ENCODE measurements around the gene CNFN. TPM values are rescaled to one million over a fixed set of nuclear protein-coding genes. Genes with fewer than 3 reads are reported as not detected.
"Not testable (repeated sequence)": the region's sequence is repeated elsewhere in the genome, so short reads cannot be mapped to it uniquely, and the experiment has no call there.

CNFN gene
- total RNA-seq, 8 experiments from 2014 or later = 0.76 to 4.6 (median 1.1) TPM; not detected in 2

DNA sequence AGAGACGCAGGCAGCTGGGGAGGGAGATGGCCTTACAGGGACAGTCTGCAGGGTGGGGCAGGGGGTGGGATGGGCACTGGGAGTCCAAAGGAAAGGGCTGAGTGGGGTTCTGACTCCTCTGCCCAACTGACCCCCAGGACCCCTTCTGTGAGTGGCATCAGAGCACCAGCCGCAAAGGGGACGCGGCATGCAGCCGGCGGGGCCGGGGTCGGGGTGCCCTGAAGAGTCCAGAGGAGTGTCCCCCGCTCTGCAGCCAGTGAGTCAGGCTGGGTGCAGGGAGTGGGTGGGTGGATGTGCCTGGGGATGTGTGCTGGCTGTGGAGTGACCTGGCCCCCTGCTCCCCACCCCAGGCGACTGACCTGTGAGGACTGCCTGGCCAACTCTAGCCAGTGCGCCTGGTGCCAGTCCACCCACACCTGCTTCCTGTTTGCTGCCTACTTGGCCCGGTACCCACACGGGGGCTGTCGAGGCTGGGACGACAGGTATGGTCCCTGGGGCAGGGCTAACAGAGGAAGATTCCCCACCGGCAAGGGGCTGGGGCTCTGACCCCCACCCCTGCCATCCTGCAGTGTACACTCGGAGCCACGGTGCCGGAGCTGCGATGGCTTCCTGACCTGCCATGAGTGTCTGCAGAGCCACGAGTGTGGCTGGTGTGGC is 38.9 kb downstream of the CNFN start:
- H3K27ac ChIP-seq = peak overlapping the region in 1 of 2 donors; percentile 62
- ATAC-seq (replicated peaks in 6 of 8) = no peak
- 82 to 100% (median 100%) methylated on average over 1 to 2 of the region's 21 CpGs; no CpG with 5 or more reads in 7 of the 10 experiments for WGBS, 10 experiments
- no peak overlapping the region for H3K4me3 ChIP-seq
- peaks cover 21 to 25% of the 10 kb centered on the region in 2 donors for H3K4me1 ChIP-seq (replicated peaks in 1 of 2)
- in situ Hi-C loops (cut with MboI; ENCODE audit: low pct_unique_long_range_greater_than_20kb in 2 of 9, low sequenced_read_pairs in 9 of 9, unreplicated experiment in 9 of 9) = no loop called here

DNA sequence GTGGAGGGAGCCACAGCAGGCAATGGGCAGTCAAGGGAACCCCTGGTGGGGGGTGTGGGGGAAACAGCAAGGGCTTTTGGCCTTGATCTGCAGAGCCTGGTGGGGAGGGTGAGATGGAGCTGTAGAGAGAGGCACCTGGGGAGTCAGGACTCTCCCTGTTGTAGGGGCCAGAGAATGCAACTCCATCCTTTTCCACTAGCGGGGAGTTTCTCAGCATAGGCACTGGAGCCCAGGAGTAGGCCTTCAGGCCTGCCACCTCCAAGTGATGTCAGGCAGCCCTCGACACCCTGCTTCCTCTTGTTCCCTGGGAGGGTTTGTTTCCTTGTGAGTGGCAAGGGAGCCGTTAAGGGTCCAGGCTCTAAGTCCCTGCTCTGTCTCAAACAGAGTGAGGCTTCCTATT is 39.7 kb downstream of the CNFN start:
- in situ Hi-C loops (cut with MboI; ENCODE audit: low pct_unique_long_range_greater_than_20kb in 2 of 9, low sequenced_read_pairs in 9 of 9, unreplicated experiment in 9 of 9) = no loop called here
- no peak for ATAC-seq (replicated peaks in 6 of 8)

DNA sequence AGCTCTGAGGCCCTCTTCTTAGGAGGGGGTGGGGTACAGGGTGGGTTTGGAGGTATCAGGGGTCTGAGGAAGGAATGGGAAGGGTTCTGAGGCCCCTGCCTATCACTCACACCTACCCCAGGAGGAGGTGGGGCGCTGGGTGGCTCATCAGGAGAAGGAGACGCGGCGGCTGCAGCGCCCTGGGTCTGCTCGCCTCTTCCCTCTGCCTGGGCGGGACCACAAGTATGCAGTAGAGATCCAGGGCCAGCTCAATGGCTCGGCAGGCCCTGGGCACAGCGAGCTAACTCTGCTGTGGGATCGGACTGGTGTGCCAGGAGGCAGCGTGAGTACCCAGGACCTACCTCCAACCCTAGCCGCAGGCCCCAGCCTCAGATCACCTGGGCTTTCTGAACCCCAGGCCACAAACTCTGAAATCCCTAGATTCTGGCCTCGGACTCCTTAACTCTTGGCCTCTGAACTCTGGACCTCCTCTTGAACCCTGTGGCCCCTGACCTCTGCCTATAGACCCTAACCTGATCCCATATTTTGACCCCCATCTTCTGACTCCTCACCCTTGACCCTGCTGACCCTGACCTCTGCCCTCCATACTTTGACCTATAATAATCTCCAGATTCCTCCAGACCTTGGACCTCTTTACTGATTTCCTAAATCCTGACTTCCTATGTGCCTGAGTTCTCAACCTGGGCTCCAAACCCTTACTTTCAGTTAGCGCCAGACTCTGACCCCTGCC is 40.6 kb downstream of the CNFN start:
- no peak for ATAC-seq (replicated peaks in 6 of 8)
- Histone ChIP-seq H3K4me3 (no peak overlapping the region), H3K27ac (no peak overlapping the region), H3K4me1 (replicated peaks in 1 of 2) (peaks cover 21 to 25% of the 10 kb centered on the region in 2 donors)
- 94 to 100% (median 100%) methylated on average over 1 to 6 of the region's 14 CpGs; no CpG with 5 or more reads in 5 of the 10 experiments for WGBS, 10 experiments
- in situ Hi-C loops (cut with MboI; ENCODE audit: low pct_unique_long_range_greater_than_20kb in 2 of 9, low sequenced_read_pairs in 9 of 9, unreplicated experiment in 9 of 9) = no loop called here

More for the DNA sequence above, 39.7 kb downstream of the CNFN start:
- H3K4me3 ChIP-seq = no peak overlapping the region
- H3K27ac ChIP-seq = no peak overlapping the region
- WGBS, 10 experiments = 60 to 100% (median 83%) methylated on average over 1 of the region's 3 CpGs; no CpG with 5 or more reads in 7 of the 10 experiments
- H3K4me1 ChIP-seq (replicated peaks in 1 of 2) = peaks cover 21 to 25% of the 10 kb centered on the region in 2 donors

DNA sequence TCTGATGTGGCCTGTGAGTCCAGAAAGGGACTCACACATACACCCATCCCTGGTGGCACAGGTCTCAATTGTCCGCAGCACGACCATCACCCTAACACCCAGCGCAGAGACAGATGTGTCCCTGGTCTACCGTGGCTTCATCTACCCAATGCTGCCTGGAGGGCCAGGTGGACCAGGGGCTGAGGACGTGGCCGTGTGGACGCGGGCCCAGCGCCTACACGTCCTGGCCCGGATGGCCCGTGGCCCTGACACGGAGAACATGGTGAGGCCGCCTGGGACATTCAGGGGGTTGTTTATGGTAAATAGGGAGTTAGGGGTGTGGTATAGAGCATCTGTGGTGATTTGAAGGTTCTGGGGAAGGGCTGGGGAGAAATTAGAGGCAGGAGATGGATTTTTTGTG is 41.9 kb downstream of the CNFN start:
- no peak for ATAC-seq (replicated peaks in 6 of 8)
- Histone ChIP-seq H3K4me1 (replicated peaks in 1 of 2) (peaks cover 14 to 15% of the 10 kb centered on the region in 2 donors), H3K4me3 (no peak overlapping the region), H3K27ac (no peak overlapping the region)
- 91 to 100% (median 96%) methylated on average over 3 to 8 of the region's 14 CpGs; no CpG with 5 or more reads in 7 of the 10 experiments for WGBS, 10 experiments
- in situ Hi-C loops (cut with MboI; ENCODE audit: low pct_unique_long_range_greater_than_20kb in 2 of 9, low sequenced_read_pairs in 9 of 9, unreplicated experiment in 9 of 9) = no loop called here

DNA sequence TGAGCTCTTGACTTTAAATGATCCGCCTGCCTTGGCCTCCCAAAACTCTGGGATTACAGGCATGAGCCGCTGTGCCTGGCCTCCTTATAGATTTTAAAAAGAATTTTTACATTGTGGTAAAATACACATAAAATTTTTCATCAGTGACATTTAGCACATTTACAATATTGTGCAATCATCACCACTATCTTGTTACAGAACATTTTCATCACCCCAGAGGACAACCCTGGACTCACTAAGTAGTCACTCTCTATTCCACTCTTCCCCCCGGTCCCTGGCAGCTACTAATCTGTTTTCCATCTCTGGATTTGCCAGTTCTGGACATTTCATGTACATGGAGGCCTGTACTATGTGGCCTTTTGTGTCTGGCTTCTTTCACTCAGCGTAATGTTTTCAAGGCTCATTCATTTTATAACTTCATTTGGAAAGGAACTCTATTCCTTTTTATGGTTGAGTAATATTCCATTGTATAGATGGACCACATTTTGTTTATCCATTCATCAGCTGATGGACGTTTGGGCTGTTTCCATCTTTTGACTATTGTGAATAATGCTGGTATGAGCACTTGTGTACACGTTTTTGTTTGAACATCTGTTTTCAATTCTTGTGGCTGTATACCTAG is 44.8 kb downstream of the CNFN start:
- no peaks in the 10 kb centered on the region for H3K4me1 ChIP-seq (replicated peaks in 1 of 2)
- H3K27ac ChIP-seq = no peak overlapping the region
- in situ Hi-C loops (cut with MboI; ENCODE audit: low pct_unique_long_range_greater_than_20kb in 2 of 9, low sequenced_read_pairs in 9 of 9, unreplicated experiment in 9 of 9) = no loop called here
- whole genome bisulfite sequencing, 10 experiments = 31 to 96% (median 88%) methylated on average over 3 to 6 of the region's 6 CpGs; no CpG with 5 or more reads in 1 of the 10 experiments
- H3K4me3 ChIP-seq = no peak overlapping the region
- ATAC-seq (replicated peaks in 6 of 8) = peak in 1 of 8 experiments; percentile 81

DNA sequence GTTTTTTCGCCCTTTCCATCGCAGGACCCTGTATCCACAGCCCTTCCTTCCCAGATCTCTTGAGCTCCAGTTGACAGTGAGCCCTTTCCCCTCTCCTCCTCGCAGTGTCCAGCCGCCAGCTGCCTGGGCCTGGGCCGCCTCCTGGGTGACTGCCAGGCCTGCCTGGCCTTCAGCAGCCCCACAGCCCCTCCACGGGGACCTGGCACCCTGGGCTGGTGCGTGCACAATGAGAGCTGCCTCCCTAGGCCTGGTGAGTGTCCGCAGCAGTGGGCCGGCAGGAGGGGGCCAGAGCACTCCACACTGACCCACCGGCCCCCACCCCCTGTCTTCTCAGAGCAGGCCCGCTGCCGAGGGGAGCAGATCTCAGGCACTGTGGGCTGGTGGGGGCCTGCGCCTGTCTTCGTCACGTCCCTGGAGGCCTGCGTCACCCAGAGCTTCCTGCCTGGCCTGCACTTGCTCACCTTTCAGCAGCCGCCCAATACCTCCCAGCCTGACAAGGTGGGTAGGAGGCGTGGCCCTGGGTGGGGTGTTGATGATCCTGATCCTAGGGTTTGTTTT is 45.7 kb downstream of the CNFN start:
- in situ Hi-C loops (cut with MboI; ENCODE audit: low pct_unique_long_range_greater_than_20kb in 2 of 9, low sequenced_read_pairs in 9 of 9, unreplicated experiment in 9 of 9) = no loop called here
- Histone ChIP-seq H3K4me1 (replicated peaks in 1 of 2) (no peaks in the 10 kb centered on the region), H3K27ac (no peak overlapping the region), H3K4me3 (no peak overlapping the region)
- 78 to 100% (median 93%) methylated on average over 1 to 8 of the region's 18 CpGs; no CpG with 5 or more reads in 2 of the 10 experiments for WGBS, 10 experiments
- ATAC-seq (replicated peaks in 6 of 8) = no peak

DNA sequence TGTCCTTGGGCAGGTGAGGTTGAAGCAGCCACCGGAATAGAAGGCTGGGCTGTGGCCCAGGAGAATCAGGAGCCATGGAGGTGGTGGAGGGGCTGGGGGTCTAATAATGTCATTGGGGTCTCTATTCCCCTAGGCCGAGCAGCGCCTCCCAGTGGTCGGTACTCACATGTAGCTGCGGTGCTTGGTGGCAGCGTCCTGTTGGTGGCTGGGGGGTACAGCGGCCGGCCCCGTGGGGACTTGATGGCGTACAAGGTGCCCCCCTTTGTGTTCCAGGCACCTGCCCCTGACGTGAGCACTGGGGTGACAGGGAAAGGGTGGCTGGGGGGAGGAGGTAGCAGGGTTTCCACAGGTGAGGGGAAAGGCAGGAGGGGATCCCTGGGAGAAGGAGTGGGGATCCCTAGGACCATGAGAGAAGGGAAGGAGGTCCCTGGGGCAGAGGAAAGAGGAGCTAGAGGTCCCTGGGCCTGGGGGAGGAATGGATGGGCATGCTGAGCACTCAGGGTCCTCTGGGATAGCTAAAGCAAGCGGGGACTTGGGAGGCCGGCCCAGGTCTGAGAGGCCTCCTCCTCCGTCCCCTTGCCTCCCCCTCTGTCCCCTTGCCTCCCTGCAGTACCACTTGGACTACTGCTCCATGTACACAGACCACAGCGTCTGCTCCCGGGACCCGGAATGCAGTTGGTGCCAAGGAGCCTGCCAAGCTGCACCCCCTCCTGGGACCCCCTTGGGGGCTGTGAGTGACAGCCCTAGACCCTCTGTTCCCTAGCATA is 46.6 kb downstream of the CNFN start:
- no peaks in the 10 kb centered on the region for H3K4me1 ChIP-seq (replicated peaks in 1 of 2)
- H3K4me3 ChIP-seq = no peak overlapping the region
- 75 to 100% (median 100%) methylated on average over 1 to 5 of the region's 17 CpGs; no CpG with 5 or more reads in 3 of the 10 experiments for WGBS, 10 experiments
- ATAC-seq (replicated peaks in 6 of 8) = no peak
- H3K27ac ChIP-seq = no peak overlapping the region
- in situ Hi-C loops (cut with MboI; ENCODE audit: low pct_unique_long_range_greater_than_20kb in 2 of 9, low sequenced_read_pairs in 9 of 9, unreplicated experiment in 9 of 9) = no loop called here

DNA sequence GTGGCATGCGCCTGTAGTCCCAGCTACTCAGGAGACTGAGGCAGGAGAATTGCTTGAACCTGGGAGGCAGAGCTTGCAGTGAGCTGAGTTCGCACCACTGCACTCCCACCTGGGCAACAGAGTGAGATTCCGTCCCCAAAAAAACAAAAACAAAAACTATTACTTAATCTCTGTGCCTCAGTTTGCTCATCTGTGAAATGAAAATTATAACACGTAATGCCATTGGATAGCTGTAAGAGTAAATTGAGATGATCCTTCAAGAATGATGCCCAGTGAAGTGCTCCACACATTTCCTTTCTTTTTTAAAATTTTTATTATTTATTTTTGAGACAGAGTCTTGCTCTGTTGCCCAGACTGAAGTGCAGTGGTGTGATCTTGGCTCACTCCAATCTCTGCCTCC is 50.2 kb downstream of the CNFN start:
- H3K4me1 ChIP-seq (replicated peaks in 1 of 2); in situ Hi-C loops (cut with MboI; ENCODE audit: low pct_unique_long_range_greater_than_20kb in 2 of 9, low sequenced_read_pairs in 9 of 9, unreplicated experiment in 9 of 9); H3K4me3 ChIP-seq; H3K27ac ChIP-seq; ATAC-seq (replicated peaks in 6 of 8): not testable (repeated sequence)
- 91 to 100% (median 98%) methylated on average over 1 to 4 of the region's 4 CpGs; no CpG with 5 or more reads in 4 of the 10 experiments for WGBS, 10 experiments

DNA sequence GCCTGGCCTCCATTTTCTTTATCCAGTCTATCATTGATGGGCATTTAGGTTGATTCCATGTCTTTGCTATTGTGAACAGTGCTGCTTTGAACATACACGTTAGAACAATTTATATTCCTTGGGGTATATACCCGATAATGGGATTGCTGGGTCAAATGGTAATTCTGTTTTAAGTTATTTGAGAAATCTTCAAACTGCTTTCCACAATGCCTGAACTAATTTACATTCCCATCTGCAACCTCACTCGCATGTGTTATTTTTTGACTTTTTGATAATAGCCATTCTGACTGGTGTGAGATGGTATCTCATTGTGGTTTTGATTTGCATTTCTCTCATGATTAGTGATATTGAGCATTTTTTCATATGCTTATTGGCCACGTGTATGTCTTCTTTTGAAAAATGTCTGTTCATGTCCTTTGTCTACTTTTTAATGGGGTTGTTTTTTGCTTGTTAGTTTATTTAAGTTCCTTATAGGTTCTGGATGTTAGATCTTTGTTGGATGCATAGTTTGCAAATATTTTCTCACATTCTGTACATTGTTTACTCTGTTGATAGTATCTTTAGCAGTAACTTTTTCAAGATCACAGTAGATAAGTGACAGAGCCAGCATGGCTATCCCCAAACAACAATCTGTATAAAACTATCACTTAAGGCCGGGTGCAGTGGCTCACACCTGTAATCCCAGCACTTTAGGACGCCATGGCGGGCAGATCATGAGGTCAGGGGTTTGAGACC is 50.8 kb downstream of the CNFN start:
- in situ Hi-C loops (cut with MboI; ENCODE audit: low pct_unique_long_range_greater_than_20kb in 2 of 9, low sequenced_read_pairs in 9 of 9, unreplicated experiment in 9 of 9); H3K27ac ChIP-seq; H3K4me1 ChIP-seq (replicated peaks in 1 of 2); H3K4me3 ChIP-seq: not testable (repeated sequence)
- 20 to 100% (median 91%) methylated on average over 2 to 7 of the region's 7 CpGs for WGBS, 10 experiments
- peak in 3 of 8 experiments; percentile 32 to 36 (median 32) for ATAC-seq (replicated peaks in 6 of 8)
